ENCODE data around the gene ARSD. TPM values are rescaled to one million over a fixed set of nuclear protein-coding genes. Genes with fewer than 3 reads are reported as not detected.

Gene ARSD
- polyA plus RNA-seq, 6 donors from 2014 or later = 1.2 to 9.6 (median 5.1) TPM

Other genes with a start within 250 kb of the ARSD start
- 100 to 1,000 TPM in 4 of 6 donors, 10 to 100 TPM in 2; 85.3 to 132 (median 119) TPM for gene CD99, start 238.0 kb downstream of the ARSD start, polyA plus RNA-seq (ENCODE audit: low read depth in 6 of 6)
- gene XG, start 177.3 kb downstream of the ARSD start, polyA plus RNA-seq (ENCODE audit: low read depth in 6 of 6) = 1 to 10 TPM in 1 of 6 donors, under 1 TPM in 3, not detected in 2; 0.58 to 2.8 (median 0.66) TPM
- not detected for gene GYG2, start 100.4 kb downstream of the ARSD start, polyA plus RNA-seq (ENCODE audit: low read depth in 6 of 6)
- gene ARSH, start 77.2 kb upstream of the ARSD start, polyA plus RNA-seq (ENCODE audit: low read depth in 6 of 6) = not detected
- gene ARSF, start 112.1 kb upstream of the ARSD start, polyA plus RNA-seq (ENCODE audit: low read depth in 6 of 6) = not detected

Data from naive B cell (primary cell).